DMS114 treated with DMSO at 0.1 percent for 48 hours (cell line): ENCODE results near the gene CCDC183.
"Not testable (repeated sequence)": the region's sequence is repeated elsewhere in the genome, so short reads cannot be mapped to it uniquely, and the experiment has no call there.

Source experiments
- DNase-seq: peaks from one replicate; lab custom pipeline; 2025; ENCODE audit not compliant: unreplicated experiment; lab: John Stamatoyannopoulos, UW

Gene CCDC183

DNA sequence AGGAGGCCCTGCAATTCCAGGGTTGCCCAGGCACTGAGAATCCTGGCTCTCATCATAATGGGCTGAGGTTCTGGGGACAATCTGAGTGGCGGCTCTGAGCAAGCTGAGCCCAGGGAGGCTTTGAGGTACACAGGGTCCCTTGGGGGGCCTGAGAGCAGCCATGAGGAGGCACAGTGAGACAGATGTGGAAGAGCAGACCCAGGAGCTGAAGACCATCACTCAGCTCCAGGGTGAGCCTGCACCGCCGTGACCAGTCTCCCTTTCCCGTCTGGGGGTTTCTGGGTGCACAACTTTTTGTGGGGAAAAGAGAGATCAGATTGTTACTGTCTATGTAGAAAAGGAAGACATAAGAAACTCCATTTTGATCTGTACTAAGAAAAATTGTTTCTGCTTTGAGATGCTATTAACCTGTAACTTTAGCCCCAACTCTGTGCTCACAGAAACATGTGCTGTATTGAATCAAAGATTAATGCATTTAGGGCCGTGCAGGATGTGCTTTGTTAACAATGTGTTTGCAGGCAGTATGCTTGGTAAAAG, at the start of gene CCDC183:
CCDC183 (plus strand) TSS at position 101 of the 537 bp plus-strand sequence; CDS start at position 161, 60 bp downstream.
- no peak for DNase-seq

DNA sequence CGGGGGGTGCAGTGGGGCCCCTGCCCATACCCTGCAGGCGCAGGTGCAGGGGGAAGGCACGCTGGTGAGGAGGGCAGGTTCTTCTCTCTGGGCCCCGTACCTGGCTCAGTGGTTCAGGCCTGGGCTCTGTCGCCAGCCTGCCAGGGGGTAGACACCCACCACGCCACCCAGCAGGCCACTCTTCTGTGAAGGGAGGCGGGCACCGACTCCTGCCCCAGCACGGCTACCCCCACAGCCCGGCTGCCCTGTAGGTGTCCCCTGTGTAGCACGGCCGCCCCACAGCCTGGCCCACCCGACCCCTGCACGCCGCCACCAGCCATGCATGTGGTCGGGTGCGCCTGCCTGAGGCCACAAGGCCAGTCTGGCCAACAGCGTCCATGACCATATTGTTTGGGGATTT, 49.5 kb upstream of the CCDC183 start:
- DNase-seq, result no peak

DNA sequence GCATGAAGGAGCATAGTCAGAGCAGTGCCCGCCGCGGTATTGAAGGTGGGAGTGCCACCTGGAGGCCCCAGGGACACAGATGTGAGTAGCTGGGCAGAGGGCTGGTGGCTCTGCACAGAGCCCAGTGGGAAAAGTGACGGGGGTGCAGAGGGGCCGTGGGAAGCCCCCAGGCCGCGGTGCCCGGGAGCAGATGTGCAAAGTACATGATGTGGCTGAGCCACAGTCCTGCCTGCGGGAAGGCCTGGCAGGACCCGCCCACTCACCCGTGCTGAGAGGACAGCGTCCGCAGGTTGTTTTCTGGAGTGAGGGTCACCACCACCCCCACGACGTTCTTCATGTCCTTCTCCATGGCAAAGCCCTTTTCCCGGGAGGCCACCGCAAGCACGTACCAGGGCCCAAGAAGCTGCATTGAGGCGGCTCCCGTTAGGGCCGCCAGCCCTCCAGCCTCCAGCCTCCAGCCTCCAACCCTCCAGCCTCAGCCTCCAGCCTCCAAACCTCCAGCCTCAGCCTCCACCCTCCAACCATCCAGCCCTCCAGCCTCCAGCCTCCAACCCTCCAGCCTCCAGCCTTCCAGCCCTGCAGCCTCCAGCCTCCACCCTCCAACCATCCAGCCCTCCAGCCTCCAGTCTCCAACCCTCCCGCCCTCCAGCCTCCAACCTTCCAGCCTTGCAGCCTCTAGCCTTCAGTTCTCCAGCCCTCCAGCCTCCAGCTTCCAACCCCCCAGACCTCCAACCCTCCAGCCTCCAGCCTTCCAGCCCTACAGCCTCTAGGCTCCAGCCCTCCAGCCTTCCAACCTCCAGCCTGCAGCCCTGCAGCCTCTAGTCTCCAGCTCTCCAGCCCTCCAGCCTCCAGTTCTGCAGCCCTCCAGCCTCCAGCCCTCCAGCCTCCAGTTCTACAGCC, 48.7 kb upstream of the CCDC183 start:
- no peak for DNase-seq

DNA sequence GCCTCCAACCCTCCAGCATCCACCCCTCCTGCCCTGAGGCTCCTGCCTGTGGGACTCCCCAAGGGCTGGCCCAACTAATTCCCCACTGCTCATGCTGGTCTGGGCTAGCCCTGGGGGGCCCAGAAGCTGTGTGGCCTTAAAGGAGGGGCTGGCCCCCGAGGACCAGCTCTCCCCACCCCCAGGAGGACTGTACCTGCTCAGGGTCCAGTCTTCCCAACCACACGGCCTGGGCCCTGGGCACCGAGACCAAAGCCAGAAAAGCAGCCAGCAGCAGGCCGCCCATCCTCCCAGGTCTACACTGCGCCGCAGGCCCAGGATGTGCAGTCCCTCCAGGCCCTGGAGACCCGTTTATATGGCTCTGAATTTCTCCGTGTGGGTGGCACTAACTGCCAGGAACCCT, 47.9 kb upstream of the CCDC183 start, which contains the start of gene LCN6:
LCN6 (minus strand) TSS at position 325 of the 400 bp plus-strand sequence; CDS start at position 283, 42 bp downstream.
- DNase-seq, result no peak

DNA sequence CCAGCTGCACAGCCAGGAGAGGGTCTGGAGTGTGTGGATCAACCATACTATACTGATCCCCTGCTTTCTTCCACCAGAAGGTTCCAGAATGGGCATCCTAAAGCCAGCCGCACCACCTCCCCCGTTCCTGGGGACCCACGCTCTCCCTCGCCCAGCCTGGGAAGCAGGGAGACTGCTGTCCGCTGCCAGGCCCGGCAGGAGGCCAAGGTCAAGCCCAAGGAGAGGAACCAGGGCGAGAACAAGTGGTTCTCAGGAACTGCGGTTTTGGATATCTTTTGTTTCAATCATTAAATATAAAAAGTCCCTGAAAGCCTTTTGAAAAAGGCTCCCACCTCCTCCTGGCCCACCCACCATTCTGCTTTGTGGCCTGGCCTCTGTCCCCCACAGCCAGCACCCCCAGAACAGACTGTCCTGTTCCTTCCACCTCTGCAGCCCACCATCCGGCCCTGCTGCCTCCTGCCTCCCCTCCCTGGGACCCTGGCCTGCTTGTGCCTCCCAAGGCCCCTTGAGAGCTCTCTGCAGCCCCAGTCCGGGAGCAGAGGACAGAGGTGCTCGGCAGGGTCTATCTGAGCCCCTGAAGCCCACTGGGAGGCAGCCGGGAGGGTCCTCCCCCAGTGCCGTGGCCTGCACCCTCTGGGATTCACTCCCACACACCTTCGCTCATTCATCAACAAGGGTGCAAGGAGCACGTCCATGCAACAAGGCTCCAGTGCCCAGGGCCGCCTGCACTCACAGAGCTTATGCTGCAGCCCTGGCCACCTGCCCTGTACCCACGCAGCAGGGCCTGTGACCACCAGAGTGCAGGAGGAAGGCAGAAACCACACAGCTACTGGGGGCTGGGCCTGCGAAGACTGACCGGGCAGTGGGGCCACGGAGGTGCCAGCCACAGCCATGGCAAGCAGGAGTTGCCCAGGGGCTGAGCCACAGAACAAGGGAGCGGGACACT, 47.2 kb upstream of the CCDC183 start:
- DNase-seq, result no peak

DNA sequence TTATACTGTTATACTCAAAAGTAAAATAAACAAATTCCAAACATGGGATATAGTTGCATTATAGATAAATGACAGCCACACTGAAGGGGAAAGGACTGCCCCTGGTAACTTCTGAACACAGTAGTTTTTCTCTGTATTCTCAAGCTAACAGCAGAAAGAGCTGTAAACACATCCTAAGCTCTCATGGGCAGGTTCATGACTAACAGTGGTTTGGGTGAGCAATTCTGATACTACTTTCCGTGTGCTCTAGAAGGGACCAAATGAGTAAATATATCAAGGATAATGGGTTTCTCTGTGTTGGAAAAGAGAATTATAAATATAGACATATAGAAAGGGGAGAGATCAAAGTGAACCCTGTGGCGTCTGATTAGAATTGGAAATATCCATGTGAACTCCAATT, 45.6 kb upstream of the CCDC183 start:
- no peak for DNase-seq

DNA sequence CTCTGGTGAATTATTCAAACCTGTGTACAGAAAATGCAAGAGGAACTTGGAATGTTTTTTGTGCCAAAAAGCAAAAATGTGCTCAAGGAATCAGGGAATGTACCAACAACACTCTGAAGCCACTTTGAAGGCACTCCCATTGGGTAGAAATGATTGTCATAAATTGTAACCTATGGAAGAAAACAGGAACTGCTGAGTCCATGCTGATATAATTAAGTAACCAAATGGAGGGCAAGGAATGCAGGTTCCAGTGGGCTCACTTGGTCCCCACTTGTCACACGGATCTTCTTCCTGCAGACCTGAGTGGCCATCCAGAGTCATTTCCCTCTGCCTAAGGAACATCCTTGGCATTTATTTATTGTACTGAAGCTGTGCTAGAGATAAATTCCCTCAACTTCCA, 44.9 kb upstream of the CCDC183 start:
- DNase-seq, result no peak

DNA sequence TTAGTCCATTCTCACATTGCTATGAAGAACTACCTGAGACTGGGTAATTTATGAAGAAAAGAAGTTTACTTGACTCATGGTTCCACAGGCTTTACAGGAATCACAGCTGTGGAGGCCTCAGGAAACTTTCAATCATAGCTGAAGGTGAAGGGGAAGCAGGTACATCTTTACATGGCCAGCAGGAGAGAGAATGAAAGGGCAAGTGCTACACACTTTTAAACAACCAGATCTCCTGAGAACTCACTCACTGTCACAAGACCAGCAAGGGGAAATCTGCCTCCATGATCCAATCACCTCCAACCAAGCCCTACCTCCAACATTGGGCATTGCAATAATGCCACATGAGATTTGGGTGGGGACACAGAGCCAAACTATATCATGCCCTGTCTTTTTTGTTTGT, 44.3 kb upstream of the CCDC183 start:
- DNase-seq, result no peak

DNA sequence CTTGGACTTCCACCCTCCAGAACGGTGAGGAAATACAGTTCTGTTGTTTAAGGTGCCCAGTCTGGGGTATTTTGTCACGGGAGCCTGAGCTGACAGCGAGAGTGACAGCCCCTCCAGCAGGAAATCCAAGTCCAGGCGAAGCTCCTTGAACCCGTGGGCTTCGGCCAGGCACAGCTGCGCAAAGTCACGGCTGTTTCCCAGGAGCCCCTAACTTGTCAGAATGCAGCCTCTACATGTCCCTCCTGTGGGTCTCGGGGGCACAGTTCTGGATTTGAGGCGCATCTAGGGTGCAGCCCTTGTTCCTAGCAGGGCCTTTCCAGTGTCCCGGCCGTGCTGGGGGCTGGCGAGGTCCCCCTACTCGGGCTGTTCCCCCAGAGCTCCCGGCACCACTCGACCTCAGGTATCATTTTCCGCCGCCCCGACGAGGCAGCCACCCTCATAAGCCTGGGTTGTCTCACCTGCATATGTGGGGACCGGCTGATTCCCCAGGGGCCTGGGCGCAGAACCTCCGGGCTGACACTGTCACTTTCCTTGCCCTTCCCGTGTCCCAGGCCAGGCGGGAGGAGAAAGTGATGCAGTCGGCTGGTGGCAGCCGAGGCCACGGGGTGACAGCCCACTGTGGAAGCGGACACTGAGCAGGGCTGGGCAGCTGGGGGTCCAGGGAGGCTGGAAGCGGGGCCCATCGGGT, 42.6 kb upstream of the CCDC183 start:
- no peak for DNase-seq

DNA sequence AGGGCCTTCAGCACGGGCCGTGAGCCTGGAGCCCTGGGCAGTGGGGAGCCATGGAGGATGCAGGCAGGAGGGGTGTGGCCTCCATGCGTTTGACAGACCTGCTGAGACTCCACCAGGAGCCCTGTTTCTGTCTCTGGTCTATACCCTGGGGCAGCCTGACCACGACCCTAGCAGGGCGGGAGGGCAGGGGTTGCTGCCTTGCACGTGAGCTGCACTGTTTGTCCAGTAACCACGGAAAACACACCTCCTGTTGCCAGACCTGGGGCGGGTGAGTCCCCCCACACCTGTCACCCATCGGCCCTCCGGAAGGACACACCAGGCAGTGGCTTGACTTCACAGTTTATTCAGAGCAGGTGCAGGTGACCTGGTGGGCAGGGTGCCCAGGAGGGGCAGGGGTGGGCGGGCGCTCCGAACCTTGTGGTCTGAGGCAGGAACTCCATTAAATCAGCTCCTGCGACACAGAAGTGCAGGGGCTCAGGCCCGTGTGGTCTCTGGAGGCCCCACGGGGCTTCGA, 42.0 kb upstream of the CCDC183 start:
- no peak for DNase-seq

DNA sequence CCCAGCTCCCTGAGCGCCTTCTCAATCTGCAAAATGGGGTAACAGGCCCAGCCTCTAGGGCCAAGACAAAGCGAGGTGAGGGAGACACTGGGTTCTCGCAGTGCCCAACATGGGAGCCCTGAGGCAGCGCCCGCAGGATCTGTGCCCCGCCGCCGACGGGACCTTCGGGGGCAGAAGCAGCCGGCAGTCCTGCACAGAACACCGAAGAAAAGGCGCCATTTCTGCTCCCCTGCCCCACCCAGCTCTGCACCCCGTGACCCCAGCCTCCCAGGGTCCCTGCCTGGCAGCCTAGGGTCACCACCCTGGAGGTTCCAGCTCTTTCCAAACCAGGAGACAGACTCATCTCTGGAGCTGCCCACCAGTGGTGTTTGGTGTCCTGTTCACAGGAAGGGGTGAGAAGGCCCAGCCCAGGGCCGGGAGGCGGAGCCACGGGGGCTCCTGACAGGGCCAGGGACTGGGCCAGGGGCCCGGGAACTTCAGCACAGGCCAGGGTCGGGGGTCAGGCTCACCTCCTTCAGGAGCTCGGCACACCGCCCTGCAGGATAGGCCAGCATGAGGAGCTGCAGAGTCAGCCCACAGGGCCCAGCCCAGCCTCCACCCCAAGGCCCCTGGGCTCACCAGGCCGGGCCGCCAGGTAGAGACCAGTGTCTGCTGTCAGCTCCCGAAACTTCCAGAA, 41.4 kb upstream of the CCDC183 start:
- no peak for DNase-seq

DNA sequence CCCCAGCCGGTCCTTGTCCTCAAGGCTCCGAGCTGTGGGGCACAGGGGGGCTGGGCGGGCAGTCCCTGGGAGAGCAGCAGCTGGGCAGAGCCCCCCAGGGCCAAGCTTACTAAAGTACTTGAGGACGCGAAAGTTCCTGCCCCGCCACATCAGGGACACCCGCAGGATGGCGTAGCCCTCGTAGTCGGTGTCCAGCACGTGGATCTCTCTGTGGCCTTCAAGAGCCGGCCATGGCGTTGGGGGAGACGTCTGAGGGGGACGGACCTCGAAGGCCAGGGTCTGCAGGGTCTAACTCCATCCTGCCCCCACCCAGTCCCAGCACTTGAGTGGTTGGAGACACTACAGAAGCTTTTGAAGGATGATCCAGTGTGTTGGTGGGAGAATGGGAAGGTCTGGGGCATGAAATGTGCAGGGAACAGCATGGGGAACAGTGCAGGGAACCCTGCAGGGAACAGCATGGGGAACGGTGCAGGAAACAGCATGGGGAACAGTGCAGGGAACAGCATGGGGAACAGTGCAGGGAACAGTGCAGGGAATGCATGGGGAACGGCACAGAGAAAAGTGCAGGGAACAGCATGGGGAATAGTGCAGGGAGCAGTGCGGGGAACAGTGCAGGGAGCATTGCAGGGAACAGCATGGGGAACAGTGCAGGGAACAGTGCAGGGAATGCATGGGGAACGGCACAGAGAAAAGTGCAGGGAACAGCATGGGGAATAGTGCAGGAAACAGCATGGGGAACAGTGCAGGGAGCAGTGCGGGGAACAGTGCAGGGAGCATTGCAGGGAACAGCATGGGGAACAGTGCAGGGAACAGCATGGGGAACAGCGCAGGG, 40.6 kb upstream of the CCDC183 start:
- DNase-seq, result not testable (repeated sequence)

DNA sequence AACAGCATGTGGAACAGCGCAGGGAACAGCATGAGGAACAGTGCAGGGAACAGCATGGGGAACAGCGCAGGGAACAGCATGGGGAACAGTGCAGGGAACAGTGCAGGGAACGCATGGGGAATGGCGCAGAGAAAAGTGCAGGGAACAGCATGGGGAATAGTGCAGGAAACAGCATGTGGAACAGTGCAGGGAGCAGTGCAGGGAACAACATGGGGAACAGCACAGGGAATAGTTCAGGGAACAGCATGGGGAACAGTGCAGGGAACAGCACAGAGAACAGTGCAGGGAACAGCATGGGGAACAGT, 40.1 kb upstream of the CCDC183 start:
- DNase-seq, result no peak

DNA sequence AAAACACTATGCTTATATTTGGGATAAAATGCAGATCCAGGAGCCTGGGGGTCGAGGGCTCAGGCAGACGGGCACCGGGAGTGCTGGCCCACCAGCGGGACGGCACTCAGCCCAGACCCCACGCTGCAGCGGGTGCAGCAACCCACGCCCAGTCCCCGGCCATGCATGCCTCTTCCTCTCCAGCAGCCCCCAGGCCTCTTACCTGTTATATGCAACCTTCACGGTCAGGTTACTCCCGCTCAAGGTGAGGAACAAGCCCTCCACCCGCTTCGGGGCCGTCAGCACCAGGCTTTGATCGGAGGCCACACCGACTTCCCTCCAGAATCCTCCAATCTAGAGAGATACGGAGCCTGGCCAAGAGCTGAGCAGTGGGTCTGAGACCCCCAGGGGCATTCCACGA, 39.3 kb upstream of the CCDC183 start:
- DNase-seq, result no peak

DNA sequence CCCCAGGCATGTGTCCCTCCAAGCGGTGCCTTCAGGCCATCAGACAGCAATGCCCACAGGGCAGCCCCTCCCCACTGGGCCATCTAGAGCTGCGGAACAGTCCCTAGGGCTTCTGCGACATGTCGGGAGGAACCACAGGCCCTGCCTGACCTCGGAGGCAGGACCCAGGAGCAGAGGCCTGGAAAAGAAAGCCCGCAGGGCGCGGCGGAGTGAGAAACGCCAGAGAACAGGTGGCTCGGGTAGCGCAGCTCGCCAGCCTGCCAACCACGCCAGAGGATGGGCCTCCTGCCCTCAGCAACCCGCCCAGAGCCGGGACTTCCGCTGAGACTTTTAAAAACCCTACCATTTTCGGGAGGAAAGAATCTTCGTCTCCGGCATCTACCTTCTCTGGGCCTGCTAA, 38.8 kb upstream of the CCDC183 start:
- no peak for DNase-seq

DNA sequence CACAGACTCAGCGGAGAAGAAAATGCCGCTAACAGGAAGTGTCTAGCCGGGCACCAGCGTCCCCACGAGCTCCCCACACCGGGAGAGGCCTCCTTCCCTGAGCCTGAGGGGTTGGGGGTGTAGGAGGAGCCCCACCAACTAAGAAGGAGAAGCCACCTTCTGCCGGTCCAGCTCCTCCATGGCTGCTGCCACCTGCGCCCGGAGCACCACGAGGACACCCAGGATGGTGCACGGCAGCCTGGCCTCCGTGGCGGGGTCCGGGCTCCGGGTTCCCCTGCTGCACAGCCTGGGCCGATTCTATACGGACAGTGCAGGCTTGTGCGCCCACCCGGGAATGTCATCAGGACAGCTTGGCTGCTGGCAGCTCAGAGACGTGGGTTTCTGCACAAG, 38.4 kb upstream of the CCDC183 start:
- no peak for DNase-seq

DNA sequence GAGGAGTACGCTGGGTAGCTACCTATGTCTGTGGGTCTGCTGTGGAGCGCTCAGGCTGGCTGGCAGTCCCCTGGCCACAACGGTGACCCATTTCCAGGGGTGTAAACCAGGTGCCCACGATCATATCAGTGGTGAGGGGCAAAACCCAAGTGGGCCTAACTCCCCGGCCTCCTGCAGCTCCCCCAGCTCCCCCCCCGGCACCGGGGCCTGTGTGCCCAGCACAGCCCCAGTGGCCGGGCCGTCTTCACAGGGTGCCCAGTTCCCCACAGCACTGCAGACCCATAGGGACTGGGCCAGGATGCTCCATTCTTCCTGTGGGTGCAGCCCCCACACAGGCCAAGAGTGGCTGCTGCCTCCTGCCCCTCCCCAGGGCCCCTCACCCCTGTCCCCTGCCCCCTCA, 37.1 kb upstream of the CCDC183 start:
- DNase-seq, result no peak

DNA sequence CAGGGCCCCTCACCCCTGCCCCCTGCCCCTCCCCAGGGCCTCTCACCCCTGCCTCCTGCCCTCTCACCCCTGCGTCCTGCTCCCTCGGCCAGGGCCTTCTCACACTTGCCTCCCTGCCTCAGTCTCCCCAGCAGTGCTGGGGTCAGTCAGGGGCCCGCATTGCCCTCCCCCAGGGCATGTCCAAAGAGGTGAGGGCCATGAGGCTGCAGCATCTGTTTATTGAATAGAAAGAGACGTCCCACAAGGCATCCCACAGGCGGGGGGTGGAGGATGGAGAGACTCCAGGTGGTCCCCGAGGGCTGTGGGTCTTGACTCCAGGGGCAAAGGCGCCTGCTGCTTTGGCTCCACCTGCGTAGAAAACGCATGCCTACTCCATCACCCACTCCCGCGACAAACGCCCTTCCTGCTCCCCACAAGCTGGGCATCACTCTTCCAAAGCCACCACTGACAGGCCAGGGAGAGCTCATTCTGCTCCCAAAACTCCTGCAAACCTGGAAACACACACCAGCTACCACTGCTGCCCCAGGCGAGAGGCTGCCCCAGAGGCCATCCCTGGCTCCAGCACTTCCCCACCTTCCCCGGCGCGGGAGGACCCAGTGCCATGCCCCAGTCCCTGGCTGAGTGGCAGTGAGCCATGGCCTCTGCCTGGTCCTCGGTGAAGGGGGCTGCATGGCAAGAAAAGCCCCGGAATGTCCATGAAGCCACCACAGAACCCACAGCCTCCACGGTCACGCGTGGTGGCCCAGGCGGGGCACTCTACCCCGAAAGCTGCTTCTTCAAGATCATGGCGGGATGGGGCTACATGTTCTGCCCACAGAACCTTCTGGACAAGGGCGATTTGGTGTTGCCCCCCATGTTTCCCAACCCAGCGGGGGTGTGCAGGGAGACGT, 36.5 kb upstream of the CCDC183 start:
- DNase-seq, result no peak
